HG03196 (cell line): Measurements from ENCODE around the gene NPW.

Experiments
- ATAC-seq: cut with Tn5 transposase; IDR thresholded peaks from one replicate; pipeline ENCODE4 v1.9.1; 2021; ENCODE audit not compliant: unreplicated experiment

NPW gene

DNA sequence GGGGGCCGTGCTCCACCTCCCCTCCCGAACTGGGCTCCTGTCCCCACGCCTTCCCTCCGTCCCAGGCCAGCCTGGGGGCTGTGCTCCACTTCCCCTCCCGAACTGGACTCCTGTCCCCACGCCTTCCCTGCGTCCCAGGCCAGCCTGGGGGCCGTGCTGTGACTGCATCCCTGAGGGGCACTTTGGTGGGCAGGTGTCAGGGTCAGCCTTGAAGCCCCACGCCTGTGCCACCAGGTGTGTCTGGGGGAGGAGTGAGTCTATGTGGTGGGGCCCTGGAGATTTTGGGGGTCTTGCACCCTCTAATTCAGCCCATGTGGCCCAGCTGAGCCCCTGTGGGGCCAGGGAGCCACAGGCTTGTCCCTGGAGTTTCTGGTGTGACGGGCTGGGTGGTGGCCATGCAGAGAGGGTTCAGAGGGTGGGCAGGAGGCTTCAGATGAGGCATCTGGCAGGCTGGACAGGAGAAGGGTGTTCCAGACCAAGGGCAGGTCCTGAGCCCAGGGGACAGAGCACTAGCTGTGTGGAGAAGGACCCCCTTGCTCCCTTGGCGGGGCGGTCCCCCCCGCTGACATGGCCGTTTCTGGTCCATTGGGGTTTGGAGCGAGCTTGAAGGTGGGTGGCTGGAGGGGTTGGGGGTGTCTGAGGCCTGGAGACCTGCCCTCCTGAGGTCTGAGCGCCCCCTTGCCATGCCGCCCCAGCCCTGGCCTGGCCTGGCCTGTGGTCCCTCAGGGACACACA is 15.3 kb downstream of the NPW start:
- no peak for ATAC-seq

GRCh38 chr16:2035431-2036199 is 16.0 kb downstream of the NPW start:
- ATAC-seq = no peak

DNA sequence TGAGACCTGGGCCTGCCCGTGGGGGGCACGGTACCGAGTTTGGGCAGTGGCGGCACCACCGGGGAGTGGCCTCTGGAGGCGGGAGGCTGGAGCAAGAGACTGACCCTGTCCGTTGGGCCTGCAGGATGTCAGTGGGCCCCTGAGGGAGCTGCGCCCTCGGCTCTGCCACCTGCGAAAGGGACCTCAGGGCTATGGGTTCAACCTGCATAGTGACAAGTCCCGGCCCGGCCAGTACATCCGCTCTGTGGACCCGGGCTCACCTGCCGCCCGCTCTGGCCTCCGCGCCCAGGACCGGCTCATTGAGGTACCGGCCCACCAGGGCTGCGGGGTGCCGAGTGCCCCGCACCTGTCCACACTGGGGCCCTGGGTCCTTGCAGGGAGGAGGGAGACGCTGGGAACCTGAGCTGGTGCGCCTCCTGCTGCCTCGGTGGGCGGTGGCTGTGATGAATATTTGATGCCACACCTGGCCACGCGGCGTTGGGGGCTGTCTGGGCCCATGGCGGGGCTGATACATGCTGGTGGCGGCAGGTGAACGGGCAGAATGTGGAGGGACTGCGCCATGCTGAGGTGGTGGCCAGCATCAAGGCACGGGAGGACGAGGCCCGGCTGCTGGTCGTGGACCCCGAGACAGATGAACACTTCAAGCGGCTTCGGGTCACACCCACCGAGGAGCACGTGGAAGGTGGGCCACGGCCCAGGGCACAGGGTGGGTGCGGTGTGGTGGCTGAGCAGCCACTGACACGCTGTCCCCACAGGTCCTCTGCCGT is 16.8 kb downstream of the NPW start:
- ATAC-seq = no peak

GRCh38 chr16:2037115-2037514 is 17.5 kb downstream of the NPW start:
- no peak for ATAC-seq

GRCh38 chr16:2037647-2038381 is 18.2 kb downstream of the NPW start:
- ATAC-seq = no peak

DNA sequence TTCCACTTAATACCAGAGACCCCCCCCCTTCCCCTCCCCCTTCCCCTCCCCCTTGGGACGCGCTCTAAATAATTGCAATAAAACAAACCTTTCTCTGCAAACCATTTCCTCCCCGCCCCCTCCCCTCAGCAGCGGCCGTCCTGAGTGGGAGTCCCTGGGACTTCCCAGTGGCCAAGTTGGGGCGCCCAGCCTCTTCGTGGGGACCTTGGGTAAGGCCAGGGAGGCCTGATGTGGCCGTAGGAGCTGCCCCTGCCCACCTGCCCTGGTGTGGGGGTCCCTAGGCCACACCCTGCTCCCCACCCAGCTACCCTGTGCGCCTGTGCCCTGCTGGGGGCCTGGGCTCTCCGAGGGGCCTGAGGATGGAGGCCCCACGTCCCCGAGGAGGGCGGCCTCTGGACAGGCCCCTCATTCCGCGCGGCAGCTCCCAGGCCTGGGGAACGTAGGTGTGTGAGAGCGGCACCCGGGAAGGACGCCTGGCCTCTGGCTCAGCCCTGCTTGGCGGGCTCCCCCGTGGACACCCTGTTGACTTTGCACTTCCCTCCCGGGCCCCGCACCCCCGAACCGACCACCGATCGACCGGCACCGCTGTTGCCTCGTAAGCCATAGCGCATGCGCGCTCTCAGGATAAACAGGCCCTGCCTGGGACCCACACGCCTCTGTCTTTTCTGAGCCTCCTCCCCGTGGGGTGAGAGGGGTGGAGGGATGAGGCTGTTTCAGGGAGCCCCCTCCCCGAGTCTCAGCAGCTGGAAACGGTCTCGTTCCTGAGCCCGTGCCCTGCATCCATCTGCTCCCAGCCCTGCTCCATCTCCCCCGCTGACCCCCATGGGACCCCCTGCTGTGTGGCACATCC is 19.0 kb downstream of the NPW start:
- ATAC-seq = no peak

GRCh38 chr16:2039274-2040031 is 19.9 kb downstream of the NPW start:
- ATAC-seq = no peak

GRCh38 chr16:2040041-2040786 is 20.6 kb downstream of the NPW start:
- no peak for ATAC-seq

- no peak for ATAC-seq
Observed at GRCh38 chr16:2040787-2041522, 21.4 kb downstream of the NPW start.

DNA sequence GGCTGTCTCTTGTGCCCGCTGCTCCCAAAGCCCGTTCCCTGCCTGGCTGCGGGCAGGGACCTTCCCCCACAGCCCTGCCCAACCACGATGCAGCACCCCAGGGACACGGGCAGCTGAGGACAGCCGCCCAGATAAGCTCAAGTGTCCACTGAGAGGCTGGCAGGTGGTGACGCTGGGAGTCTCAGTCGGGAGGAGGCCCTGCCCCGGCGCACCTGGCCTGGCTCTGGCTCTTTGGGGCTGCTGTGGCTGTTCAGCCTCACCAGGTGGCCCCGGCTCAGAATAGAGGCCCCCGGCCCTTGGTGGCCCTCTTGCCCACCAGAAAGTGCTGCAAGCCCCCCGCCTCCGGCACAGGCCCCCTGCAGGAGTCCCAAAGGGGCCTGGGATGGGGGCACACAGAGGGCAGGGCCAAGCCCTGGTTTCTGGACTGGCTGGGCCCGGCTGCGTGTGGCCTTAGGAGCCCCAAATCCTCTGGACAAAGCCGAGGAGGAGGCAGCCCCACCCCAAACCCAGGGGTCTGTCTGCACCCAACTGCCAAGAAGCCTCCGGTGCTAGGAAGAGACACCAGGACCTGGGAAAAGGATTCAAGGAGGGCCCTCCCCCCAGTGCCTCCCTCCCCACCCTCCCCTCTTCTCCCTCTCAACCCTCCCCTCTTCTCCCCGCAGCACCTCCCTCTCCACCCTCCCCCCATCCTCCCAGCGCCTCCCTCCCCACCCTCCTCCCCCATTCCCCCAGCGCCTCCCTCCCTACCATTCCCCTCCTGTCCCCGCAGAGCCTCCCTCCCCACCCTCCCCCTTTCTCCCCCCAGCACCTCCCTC is 22.8 kb downstream of the NPW start:
- no peak for ATAC-seq

DNA sequence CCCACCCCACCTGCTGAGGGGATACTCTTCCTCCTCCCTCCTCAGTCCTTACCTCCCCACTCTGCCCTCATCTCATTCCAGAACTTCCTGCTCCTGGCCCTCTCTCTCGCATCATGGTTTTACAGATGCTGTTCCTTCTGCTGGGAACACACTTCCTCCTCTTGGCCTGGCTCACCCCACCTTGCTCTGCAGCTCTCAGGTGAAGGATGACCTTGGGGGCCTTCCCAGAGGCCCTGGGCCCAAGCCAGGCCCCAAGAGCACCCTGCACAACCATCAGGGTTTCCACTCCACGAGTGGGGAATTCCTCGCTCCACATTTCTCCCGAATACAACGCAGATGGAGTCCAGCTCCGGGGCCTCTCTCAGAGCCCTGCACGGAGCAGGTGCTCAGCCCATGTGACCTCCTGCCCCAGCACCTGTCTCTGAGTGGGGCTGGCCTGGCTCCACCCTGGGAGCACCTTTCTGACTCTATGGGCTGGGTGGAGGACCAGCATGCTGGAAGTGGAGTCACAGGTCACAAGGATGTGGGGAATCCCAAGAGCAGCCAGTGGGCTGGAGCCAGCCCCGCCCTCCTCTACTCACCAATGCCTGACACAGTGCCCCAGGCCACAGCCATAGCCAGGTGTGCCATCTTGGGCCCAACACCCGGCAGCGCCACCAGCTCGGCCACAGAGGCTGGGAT is 23.5 kb downstream of the NPW start:
- no peak for ATAC-seq

DNA sequence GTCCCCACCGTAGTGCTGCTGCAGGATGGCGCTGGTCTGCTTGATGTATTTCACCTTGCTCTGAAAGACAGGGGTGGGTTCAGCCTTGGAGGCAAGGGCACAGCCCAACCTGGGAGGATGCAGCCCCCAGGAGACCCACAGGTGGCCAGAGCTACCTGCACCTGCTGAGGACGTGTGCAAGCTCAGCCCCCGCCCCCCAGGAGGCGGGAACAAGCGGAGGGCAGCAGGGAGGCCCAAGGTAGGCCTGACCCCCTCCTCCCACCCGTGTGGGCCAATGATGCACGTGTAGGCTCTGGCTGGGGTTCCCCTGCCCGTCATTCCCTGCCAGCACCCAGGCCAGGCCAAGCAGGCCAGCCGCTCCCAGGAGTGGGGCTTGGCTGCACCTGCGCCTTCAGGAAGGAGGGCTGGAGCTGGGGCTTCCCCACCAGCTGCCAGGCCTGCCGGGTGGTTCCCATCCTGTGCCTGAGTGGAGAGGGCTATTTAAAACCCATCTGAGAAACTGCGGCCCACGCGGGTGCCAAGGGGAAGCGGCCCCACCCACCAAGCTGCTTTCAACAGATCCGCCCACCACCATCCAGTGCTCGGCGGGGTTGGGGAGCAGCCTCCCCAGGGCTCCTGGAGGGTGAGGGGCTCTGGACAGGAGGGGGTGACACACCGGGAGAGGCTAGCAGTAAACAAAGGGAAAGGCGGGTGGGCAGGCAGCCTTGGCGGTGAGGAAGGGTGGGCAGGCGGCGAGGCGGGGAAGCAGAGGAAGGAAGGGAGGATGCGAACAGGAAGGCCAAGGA is 24.3 kb downstream of the NPW start:
- no peak for ATAC-seq

DNA sequence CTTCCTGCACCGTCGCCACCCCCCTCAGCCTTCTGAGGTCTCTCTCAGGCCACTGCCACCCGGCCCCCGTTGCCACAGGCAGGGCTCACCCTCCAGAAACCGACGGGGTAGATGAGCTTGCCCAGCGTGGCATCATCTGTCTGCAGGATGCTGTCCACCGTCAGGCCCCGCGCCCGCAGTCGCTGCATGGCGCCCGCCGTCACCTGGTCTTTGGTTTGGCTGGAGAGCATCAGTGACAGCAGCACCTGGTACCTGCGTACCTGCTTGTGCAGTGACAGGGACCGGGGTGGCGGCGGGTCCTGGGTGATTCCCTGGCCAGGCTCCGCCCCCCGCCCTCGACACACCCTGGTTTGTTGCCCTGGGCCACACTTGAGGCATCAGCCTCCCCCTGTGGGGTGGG is 25.0 kb downstream of the NPW start:
- ATAC-seq = no peak

DNA sequence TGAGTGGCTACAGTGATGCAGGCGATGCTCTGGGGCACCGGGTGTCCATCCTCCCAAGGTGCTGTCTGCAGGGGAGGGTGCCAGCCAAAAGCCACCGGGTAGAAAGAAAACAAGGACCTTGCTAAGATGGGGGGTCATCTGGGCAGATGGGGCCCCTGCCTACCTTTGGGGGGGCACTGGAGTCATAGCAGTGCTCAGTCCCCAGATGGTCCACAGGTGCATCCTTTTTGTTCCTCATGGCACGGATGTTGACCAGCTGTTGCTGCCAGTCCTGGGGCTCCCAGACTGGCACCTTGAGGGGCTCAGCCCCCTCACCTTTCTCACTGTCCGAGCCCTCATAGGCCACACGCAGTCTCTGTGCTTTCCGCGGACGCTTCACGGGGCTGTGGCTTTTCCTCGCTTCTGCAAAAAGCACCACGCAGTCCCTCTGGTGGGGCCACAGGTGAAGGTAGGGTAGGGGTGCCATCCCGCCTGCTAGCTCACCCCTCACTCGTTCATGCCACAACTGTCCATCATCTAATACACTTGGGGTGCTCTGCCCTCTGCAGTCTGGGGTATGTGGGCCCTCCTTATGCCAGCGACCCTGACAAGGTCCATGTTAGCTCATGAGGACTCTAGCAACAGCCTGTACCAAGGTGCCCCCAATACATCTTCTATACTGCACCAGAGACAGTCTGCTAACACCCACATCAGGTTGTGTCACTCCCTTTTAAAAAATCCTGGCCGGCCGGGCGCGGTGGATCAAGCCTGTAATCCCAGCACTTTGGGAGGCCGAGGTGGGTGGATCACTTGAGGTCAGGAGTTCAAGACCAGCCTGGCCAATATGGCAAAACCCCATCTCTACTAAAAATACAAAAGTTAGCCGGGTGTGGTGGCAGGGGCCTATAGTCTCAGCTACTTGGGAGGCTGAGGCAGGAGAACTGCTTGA is 26.6 kb downstream of the NPW start:
- ATAC-seq = no peak

GRCh38 chr16:2046893-2047329 is 27.3 kb downstream of the NPW start:
- ATAC-seq = no peak
